B cell (primary cell): Measurements from ENCODE around the gene KIF13A.

ENCODE experiments used
- CTCF ChIP-seq: fragments of 200-600 bp; IDR thresholded peaks from one replicate; pipeline ENCODE4 v1.8.0; 2022; ENCODE audit warnings: antibody characterized with exemption, mild to moderate bottlenecking
- EZH2 ChIP-seq: IDR thresholded peaks from 2 replicates; pipeline ENCODE4 v1.6.1; 2012; ENCODE audit warnings: borderline replicate concordance, low read depth, mild to moderate bottlenecking, moderate library complexity, low read length; ENCODE audit not compliant: insufficient read depth, poor library complexity, severe bottlenecking

GRCh38 chr6:18023891-18024290 is 36.5 kb upstream of the KIF13A start:
- TF ChIP-seq CTCF (no peak), EZH2 (no peak)
